ENCODE results near the gene PZP.
A peak's percentile ranks its signal among the peaks of the same experiment; 100 is the strongest.
"Not testable (repeated sequence)": the region's sequence is repeated elsewhere in the genome, so short reads cannot be mapped to it uniquely, and the experiment has no call there.

The PZP gene

DNA sequence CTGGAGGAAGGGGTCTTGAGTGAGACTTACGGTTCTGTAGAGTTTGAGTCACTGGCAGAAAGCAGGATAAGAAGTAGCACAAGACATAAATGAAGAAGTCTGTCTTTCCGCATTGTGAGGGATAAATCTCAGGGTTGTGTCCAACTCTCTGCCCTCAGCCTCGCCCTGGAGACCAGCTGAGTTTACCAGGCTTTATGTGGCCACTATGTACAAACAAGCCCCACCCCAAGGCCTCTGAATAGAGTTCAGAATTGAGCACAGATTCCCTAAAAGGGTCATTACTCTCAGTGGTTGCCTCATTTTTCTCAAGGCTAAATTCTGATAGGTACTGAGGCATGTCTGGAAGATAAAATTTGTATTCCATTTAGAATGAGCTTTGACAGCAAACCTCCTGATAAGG is at the start of gene PZP:
Gene PZP (minus strand): TSS at position 167 of the 400 bp plus-strand sequence. CDS start 54 bp downstream, at position 113.
- no peak for DNase-seq

DNA sequence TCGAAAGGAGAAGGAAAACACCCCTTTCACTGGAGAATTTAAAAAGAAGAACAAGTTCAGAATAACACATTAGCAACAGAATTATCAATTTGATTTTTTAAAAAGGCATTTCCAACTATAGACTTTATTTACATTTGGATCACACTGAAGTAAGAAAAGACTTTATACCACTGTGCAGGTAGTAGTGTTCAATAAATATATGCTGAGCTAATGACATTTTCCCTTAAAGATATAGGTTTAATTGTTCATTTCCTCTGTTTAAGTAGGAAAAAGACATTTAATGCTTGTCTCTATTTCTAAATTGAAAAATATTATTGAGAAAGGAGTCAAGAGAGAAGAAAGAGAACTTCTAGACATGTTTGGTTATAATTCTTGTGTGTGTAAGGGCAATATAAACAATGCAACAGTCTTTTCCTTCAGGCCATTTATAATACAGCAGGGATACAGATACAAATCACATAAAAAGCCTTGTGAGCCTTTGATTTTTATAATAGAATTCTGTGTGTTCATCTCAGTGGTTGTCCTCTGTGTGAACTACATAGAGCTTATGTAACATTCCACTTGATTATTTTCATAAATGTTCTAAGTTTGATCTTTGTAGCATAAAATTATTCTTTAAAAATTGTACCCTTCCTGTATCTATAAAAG is 48.7 kb upstream of the PZP start:
- DNase-seq, result no peak

DNA sequence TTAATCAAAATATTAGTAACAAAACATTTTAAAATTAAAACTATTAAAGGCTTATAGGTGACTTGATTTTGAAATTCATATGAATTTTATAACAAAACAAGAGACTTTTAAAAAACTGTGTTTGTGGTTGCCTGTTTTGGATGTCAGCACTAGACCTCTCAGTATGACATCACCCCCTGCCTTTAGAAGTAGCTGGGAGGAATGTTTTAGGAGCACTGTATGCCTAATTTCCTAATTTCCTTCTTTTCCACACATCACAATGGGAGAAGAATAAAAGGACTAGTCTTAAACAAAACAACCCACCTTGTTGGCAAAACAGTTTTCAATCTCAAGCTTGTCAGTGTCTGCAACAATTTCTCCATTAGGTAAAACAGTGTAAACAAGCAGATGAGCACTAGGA is 48.1 kb upstream of the PZP start:
- no peak for DNase-seq

DNA sequence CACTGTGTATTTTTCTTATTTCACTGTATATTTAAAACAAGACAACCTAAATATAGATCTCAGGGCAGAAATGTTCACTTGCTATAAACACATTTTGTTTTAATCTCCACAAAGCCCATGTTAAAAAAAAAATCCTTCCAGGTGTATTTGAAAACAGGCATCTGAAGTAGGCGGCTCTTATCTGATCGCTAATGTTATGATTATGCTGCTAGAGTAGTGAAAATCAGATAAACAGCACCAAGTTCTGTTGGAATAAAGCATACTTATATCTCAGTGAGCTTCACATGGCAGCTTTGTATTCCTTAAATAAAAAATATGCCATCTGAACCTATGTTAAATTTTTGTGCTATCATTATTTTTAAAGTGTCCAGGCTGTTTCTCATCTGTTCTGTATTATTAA is 47.6 kb upstream of the PZP start:
- no peak for DNase-seq

DNA sequence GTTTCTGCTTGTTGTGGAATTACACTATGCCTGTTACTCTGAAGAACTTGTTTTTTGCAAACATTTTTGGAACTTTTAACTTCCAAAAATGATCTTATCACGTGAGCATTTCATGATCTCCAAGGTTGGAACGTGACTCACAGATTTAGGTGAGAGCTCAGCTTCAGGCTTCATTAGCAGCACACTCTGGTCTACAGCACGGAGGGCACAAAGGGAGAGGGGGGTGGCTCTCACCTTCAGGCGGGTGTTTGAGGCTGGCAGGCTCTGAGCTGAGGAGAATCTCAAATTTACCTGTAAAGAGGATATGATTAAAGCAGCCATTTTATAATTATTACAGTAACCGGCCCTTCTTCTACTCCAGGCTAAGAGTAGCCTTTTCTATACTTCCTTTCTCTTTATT is 45.3 kb upstream of the PZP start:
- no peak for DNase-seq

DNA sequence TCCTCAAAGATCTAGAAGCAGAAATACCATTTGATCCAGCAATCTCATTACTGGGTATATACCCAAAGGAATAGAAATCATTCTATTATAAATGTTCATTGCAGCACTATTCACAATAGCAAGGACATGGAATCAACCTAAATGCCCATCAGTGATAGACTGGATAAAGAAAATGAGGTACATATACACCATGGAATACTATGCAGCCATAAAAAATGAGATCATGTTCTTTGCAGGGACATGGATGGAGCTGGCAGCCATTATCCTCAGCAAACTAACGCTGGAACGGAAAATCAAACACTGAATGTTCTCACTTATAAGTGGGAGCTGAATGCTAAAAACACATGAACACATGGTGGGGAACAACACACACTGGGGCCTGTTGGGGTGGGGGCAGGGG is 44.6 kb upstream of the PZP start:
- not testable (repeated sequence) for DNase-seq

DNA sequence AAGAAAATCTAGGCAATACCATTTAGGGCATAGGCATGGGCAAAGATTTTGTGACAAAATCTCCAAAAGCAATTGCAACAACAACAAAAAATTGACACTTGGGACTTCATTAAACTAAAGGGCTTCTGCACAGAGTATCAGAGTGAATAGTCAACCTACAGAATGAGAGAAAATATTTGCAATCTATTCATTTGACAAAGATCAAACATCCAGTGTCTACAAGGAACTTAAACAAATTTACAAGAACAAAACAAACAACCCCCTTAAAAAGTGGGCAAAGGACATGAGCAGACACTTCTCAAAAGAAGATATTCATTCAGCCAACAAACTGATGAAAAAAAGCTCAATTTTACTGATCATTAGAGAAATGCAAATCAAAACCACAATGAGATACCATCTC is 44.1 kb upstream of the PZP start:
- no peak for DNase-seq

DNA sequence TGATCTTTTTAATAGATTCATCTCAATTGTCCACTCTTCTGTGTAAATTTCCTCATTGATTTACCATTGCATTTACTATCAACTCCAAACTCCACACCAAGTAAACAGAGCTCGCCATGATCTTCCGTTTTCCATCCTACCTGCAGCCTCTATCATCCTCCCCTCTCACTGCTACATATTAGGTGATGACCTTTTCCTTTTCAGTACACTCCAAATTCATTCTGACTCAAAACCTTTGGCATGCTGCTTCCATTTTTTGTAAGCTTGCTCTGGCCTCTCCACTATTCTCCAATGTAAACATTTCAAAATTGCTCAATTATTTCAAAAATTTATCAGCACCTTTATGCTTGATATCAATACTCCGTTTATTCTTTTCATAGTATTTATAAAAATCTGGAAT is 40.2 kb upstream of the PZP start:
- no peak for DNase-seq

DNA sequence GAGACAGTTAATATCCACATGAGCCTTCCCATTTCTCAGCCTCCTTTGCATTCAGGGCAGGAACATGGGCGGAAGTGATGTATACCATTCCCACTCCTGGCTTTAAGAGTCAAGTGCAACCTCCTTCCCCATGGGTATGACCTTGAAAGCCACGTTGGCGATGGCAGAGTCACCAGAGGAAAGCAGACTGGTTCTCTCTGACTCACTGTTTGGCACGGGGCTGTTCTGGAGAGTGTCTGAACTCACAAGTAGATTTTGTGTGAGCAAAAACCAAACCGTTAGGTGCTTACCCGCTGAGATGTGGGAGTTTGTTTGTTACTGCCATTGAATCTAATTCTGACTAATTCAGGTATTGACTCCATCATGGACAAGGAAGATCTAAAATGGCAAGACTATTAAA is 36.7 kb upstream of the PZP start:
- DNase-seq, result no peak

DNA sequence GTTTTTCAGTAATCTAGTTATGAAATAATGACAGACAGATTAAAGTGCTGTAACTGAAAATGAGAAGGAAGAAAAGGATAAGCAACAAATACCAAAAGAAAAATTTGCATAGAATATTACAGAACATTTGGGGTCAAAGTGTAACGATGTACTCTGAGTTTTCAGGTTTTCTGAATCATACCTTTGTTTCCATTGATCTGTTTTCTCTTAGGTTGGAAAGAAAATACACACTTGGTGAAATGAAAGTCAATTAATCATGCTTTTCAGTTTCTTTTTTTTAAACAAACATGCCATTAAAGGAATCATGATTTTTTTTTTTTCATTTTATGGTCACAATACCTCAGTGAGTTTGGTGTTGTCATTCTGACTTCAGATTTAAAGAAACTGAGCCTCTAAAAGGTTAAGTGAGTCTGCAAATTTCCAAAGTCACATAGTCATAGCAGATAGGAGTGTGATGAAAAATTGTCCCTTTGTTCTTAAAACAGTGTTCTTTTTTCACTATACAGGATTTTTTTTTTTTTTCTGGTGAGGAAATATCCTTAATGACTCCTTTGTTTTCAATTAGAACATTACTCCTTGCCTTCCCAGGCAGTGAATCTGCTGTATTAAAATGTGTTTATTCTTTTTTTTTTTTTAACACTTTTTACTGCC is 35.9 kb upstream of the PZP start:
- DNase-seq, result no peak

DNA sequence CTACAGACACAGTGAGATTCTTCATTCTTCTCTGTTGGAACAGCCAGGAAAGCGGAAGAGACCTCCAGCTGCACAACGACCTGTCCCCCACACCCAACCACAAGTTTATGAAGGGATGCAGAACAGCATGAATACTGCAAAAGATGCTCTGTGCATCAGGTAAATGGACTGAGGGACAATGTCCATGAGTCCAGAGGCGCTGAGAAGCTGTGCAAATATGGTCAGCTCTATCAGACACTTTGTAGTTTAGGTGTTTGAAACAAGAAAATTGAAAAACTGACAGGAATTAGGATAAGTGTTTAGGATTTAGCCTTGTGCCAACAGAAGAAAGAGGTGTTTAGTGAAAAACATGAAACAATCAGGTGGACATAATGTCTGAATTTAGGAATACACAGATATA is 33.1 kb upstream of the PZP start:
- DNase-seq, result no peak

DNA sequence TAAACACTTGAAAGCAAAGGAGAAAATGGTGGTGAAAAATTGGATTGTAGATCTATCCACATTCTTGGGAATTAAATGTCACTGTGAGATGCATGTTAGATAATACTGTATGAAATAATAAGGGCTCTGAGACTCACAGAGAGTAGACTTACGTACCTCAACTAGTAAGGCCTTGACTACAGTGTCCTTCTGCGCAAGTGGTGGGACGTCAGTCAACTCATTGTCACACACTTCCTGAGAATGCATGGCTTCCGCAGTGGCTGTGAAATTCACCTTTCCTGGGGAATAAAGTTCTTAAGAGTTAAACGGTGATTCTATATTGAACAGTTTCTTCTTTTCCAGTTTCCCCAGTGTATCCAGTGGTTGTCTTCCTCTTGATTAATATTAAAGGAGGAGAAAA is 32.6 kb upstream of the PZP start:
- no peak for DNase-seq

DNA sequence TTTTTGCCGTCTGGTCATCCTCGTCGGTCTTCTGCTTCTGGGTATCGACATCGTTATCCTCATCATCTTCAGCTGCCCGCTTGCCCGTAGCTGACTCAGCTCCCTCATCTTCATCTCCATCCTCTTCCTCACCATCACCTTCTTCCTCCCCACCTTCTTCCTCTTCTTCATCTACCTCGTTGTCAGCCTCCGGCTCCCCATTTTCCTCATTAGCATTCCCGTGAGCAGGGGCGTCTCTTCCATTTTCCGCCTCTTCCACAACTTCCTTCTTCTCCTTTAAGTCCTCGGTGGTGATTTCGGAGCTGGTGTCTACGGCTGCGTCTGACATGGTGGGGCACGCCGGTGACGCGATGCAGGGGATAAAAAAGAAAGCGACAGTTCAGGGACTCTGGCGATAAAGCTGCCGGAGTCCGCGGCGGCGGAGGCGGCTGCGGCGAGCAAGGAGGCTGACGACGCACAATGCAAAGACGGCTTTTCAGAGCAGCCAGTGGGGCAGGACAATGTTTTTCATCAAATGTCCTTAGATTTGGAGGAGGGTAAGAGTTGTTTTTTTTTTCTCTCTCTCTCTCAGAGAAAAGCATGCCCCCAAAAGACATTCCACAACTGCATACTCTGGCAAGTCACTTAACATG is 31.9 kb upstream of the PZP start:
- DNase-seq, result not testable (repeated sequence)

DNA sequence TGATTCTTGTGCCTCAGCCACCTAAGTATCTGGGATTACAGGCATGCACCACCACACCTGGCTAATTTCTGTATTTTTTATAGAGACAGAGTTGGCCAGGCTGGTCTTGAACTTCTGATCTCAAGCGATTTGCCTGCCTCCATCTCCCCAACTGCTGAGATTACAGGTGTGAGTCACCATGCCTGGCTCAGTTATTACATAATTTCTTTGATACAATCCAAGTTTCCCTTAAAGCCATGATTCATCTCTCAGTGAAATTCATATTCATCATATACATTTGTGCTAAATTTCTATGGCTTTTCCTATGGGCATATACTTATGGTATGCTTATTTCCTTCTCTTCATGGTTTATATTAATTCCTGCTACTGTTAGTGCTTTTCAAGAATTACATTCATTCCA is 29.1 kb upstream of the PZP start:
- DNase-seq, result peak; percentile 3

DNA sequence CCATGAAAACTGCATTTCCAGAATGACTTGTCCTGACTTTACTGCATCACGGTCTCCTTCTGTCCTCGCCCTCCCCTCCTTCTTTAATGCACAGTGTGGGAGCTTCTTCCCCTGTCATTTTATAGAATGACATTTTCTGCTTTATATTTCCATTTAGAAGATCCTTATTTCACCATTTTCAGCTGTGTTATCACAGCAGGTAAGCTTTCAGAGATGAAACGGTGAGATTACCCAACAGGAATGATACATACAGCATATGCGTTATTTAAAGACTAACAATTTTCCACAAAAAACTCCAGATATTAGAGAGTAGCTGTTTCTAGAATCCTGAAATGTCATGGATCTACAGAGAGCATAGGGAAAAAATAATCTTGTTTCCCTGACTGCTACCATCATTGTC is 27.3 kb upstream of the PZP start:
- no peak for DNase-seq

DNA sequence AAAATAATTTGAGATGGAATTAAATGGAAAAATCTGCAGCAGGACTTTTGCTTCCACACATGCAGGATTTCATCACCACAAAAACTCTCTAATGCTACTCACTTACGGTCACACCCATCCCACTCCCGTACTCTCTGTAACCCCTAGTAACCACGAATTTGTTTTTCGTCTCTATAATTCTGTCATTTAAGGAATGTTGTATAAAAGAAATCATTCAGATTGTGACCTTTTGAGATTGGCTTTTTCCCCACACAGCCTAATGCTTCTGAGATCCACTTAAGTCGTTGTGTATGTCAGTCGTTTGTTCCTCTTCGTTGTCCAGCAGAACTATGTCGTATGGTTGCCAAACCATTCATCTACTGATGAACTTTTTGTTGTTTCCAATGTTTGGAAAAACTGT is 19.8 kb upstream of the PZP start:
- DNase-seq, result no peak

DNA sequence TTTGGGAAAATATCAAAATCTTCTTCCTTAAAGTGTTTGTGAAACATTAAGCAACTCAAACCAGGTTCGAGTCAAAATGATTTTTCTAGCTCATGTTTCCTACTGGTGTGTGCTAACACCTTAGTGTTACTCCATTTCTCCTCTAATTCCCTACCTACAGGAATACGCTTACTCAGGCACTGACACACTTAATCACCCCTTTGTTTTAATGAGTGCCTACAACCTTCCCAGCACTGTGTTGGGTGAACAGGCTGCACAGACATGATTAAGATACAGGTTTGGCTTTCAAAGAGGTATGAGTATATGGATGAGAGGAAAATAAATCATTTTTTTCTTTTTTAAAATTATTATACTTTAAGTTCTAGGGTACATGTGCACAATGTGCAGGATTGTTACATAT is 15.6 kb upstream of the PZP start:
- DNase-seq, result no peak

DNA sequence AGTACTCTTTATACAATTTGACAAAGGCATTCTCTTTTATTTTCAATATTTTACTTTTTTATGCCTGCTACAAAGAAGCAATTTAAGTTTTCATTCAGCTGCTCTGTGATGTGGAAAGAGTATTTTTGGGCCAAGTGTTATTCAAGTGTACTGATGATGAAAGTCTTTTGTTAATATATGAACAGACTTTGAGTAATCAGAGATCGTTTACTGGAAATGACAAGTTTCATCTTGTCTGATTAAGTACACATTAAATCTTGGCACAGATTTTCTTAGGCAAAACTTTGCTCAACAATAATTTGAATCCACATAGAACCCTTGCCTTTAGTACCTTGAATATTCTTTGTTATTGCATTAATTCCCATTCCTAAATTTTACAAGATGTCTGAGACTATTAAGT is 13.3 kb upstream of the PZP start:
- no peak for DNase-seq

DNA sequence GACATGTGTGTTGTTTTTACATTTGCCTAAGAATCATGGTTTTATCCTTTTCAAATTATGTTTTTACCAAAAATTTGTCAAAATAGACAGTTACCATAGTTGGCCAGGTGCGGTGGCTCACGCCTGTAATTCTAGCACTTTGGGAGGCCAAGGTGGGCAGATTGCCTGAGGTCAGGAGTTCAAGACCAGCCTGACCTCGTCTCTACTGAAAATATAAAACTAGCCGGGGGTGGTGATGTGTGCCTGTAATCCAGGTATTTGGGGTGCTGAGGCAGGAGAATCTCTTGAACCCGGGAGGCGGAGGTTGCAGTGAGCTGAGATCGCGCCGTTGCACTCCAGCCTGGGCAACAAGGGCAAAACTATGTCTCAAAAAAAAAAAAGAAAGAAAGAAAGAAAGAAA is 12.8 kb upstream of the PZP start:
- DNase-seq, result not testable (repeated sequence)

DNA sequence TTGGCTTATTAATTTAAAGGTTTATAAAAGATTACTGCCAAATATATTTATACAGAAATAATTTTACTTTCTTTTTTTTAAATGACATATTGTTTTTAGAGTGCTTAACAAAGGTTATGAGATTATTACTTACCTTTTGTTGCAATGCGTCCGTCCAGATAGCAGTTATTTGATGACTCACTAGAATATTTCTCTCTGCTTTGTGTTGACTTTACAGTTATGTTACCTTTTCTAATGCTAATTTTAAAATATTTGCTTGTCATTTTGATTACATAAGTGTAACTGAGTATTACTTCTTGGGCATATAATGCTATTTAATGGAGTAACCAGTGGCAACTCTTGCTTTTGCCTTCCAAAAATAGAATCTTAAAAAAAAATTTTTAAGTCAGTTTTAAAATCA is 6.3 kb upstream of the PZP start:
- no peak for DNase-seq

DNA sequence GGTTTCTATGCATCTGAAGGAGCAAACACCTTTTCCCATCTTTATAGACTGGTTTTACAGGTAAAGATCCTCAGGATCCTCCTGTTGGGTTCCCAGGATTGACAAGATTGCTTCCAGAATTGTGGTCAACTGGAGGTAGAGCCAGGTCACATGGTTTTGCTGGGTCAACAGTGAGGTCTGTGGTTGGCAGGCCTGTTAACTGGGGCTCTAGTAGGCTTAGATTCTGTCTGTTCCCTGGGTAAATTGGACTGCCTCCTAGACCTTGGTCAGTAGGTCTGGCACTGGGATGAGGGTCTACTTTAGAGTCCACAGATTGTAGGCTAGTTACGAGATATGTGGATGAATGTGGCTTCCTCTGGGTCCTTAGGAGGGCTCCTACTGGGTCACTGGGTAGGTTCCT is 3.5 kb upstream of the PZP start:
- no peak for DNase-seq

DNA sequence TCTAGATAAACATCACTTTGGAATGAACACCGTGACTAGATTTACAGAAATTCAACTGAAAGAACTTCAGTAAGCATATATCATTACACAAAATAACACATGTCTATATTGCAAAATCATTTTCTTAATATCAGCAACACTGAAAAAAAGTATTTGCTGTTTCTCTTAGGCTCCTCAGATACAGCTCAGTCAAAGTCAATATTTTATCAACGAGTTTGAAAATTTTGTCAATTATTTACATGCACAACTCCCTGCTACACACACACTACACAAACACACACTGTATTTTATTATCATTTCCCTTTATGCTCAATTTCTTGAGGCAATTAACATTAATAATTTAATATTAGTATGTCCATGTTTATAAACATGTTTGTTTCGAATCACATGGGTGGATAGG is 3.8 kb downstream of the PZP start:
- DNase-seq, result no peak

DNA sequence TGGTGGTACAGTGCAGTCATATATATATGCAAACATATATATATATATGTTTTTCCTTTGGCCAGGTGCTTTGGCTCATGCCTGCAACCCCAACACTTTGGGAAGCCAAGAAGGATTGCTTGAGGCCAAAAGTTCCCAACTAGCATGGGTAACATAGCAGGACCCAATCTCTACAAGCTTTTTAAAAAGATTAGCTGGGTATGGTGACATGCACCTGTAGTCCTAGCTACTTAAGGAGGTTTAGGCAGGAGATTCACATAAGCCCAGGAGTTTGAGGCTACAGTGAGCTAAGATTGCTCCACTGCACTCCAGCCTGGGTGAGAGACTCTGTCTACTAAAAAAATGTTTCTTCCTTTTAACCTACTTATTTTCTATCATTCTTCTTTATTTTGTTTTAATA is 10.2 kb downstream of the PZP start:
- DNase-seq, result no peak

DNA sequence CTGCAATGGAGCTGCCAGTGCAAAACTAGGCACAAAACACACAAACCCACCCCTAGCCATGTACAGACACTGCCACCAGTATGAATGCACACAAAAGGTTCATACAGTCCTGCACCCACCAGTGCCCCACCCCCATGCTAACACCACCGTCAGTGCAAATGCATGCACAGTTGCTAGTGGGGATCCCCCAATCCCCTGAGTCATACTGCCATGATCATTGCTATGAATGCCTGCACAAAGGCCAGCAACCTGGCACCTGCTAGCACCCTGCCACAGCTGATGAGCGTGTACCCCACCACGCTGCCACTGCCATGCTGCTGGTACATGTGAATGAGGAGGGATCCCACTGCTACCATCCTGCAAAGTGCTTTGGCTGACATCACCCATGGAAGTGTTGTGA is 23.9 kb downstream of the PZP start:
- no peak for DNase-seq

DNA sequence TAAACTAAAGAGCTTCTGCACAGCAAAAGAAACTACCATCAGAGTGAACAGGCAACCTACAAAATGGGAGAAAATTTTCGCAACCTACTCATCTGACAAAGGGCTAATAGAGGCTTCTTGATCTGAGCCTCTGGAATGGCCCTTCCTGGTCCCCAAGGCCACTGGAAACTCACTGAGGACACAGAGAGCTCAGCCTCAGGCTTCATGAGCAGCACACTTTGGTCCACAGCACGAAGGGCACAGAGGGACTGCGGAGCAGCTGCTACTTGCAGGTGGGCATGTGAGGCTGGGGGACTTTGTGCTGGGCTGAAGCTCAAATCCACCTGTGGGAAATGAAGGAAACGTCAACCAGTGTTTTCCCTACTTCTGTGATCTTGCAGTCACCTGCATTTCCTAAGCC is 27.4 kb downstream of the PZP start:
- DNase-seq, result no peak

Data from HCEC 1CT (cell line).